ENCODE measurements around the gene JUN. TPM values are rescaled to one million over a fixed set of nuclear protein-coding genes. Genes with fewer than 3 reads are reported as not detected.

The JUN gene
- total and polyA plus RNA-seq, 3 donors from 2014 or later, result 40.9 to 67.8 (median 60.6) TPM

- Histone ChIP-seq H3K27me3 (no peaks in the 10 kb centered on the region), H3K9me3 (no peaks in the 10 kb centered on the region), H3K36me3 (ENCODE audit: low read depth, missing control alignments) (no peaks in the 10 kb centered on the region), H3K27ac (no peak overlapping the region), H3K4me3 (no peak overlapping the region), H3K4me1 (peaks cover 24% of the 10 kb centered on the region)
- DNase-seq, result no peak
- WGBS, 2 donors, result 64 to 76% methylated on average over 2 of the region's 2 CpGs
- no peak for TF ChIP-seq POLR2A (IDR thresholded peaks at IDR 0.05)
- TF ChIP-seq, protein P1, sequence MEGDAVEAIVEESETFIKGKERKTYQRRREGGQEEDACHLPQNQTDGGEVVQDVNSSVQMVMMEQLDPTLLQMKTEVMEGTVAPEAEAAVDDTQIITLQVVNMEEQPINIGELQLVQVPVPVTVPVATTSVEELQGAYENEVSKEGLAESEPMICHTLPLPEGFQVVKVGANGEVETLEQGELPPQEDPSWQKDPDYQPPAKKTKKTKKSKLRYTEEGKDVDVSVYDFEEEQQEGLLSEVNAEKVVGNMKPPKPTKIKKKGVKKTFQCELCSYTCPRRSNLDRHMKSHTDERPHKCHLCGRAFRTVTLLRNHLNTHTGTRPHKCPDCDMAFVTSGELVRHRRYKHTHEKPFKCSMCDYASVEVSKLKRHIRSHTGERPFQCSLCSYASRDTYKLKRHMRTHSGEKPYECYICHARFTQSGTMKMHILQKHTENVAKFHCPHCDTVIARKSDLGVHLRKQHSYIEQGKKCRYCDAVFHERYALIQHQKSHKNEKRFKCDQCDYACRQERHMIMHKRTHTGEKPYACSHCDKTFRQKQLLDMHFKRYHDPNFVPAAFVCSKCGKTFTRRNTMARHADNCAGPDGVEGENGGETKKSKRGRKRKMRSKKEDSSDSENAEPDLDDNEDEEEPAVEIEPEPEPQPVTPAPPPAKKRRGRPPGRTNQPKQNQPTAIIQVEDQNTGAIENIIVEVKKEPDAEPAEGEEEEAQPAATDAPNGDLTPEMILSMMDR (IDR thresholded peaks at IDR 0.05), result no peak
- intact Hi-C loops (cut with DNase I; ENCODE audit: low total_unique reads), result no loop called here
Measured at GRCh38 chr1:58811303-58811702, 27.5 kb upstream of the JUN start.

GRCh38 chr1:58809325-58810010 is 25.6 kb upstream of the JUN start:
- H3K4me1 ChIP-seq, result peaks cover 15% of the 10 kb centered on the region
- H3K27ac ChIP-seq, result peak overlapping the region in 1 of 2 donors; percentile 50
- no peak for DNase-seq
- intact Hi-C loops (cut with DNase I; ENCODE audit: low total_unique reads), result no loop called here
- no peak for TF ChIP-seq POLR2A (IDR thresholded peaks at IDR 0.05)
- TF ChIP-seq, protein P1 (IDR thresholded peaks at IDR 0.05), result no peak
- no peak overlapping the region for H3K4me3 ChIP-seq
- H3K36me3 ChIP-seq (ENCODE audit: low read depth, missing control alignments), result no peaks in the 10 kb centered on the region
- no peaks in the 10 kb centered on the region for H3K9me3 ChIP-seq
- no peaks in the 10 kb centered on the region for H3K27me3 ChIP-seq
- 53 to 63% methylated on average over 9 of the region's 9 CpGs for WGBS, 2 donors

- Histone ChIP-seq H3K4me1 (peaks cover 8% of the 10 kb centered on the region), H3K9me3 (no peaks in the 10 kb centered on the region), H3K36me3 (ENCODE audit: low read depth, missing control alignments) (no peaks in the 10 kb centered on the region), H3K4me3 (no peak overlapping the region), H3K27ac (no peak overlapping the region), H3K27me3 (no peaks in the 10 kb centered on the region)
- WGBS, 2 donors, result 43 to 50% methylated on average over 2 of the region's 2 CpGs
- no peak for TF ChIP-seq POLR2A (IDR thresholded peaks at IDR 0.05)
- TF ChIP-seq, protein P1 (IDR thresholded peaks at IDR 0.05), result no peak
- DNase-seq, result no peak
- intact Hi-C loops (cut with DNase I; ENCODE audit: low total_unique reads), result no loop called here
Measured at GRCh38 chr1:58808077-58808476, 24.2 kb upstream of the JUN start.

DNA sequence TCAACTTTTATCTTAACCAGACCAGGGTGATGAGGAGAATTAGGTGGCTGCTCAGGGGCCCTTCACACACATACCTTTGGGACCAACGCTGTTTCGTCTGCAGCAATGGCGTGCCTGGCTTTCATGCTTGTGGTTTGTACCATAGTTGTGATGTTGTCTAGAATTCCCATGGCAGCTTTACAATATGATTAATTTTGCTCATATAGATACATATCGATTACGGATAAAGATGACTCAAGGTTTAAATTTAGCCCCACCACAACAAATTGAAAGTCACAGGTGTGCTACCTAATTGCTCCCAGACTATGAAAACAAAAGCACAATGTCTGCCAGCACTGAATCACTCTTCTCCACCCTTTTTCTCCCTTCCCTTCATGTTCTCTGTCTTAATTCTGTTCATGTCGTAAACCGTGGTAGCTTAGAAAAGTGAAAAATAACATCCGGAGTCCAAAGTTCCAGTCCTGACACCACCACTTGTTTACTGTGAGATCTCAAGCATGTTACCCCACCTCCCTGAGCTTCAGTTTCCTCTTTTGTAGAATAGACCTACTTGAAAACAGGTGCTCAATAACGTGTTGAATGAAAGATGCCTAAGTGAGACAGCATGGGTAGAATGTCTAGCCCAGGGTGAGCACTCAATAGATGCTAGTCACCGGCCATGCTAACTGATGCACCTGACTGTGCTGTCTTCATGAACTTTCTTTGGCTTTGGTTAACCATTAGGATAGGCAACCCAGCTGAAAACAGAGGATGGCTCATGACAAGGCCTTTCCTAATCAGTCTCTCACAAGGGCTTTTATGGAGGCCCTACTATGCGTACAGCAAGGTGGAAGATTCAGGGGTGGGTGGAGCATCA is 22.1 kb upstream of the JUN start:
- Histone ChIP-seq H3K27me3 (no peaks in the 10 kb centered on the region), H3K4me3 (no peak overlapping the region), H3K36me3 (ENCODE audit: low read depth, missing control alignments) (no peaks in the 10 kb centered on the region), H3K4me1 (peaks cover 8% of the 10 kb centered on the region), H3K9me3 (no peaks in the 10 kb centered on the region), H3K27ac (no peak overlapping the region)
- no peak for DNase-seq
- whole genome bisulfite sequencing, 2 donors, result 94 to 96% methylated on average over 11 of the region's 11 CpGs
- TF ChIP-seq, protein P1 (IDR thresholded peaks at IDR 0.05), result no peak
- TF ChIP-seq POLR2A (IDR thresholded peaks at IDR 0.05), result no peak
- intact Hi-C loops (cut with DNase I; ENCODE audit: low total_unique reads), result no loop called here
